H1 (cell line): ENCODE measurements around the gene LYVE1. TPM values are rescaled to one million over a fixed set of nuclear protein-coding genes. Genes with fewer than 3 reads are reported as not detected.

Experiments used
- CTCF ChIA-PET: fragments of 300-600 bp; sonication (Branson Sonifier 250); formaldehyde crosslinking; loops from one replicate; lab custom pipeline; 2021; ENCODE audit not compliant: partially characterized antibody; lab: Charles Lee
- POLR2A ChIA-PET: fragments of 300-600 bp; sonication (Branson Sonifier 250); formaldehyde crosslinking; loops from one replicate; lab custom pipeline; 2021; ENCODE audit warnings: inconsistent platforms; ENCODE audit not compliant: partially characterized antibody; lab: Charles Lee
- DNase-seq, 2 experiments: peaks; one replicate each; pipeline versions ENCODE4 v3.0.0 to v3.0.0-alpha.2; 2010 to 2022; ENCODE audit warnings: low spot score in 2 of 2, low read depth in 1 of 2, mixed read lengths in 1 of 2
- FAIRE-seq: peaks from 2 replicates; lab custom pipeline; 2011; peaks lifted over from hg19 to GRCh38; lab: Jason Lieb, UNC
- H2AFZ ChIP-seq: 2 replicates; pipeline ENCODE4 v1.8.1; 2012; ENCODE audit warnings: low read length, inconsistent platforms
- H2AK5ac ChIP-seq: 2 replicates; pipeline ENCODE4 v1.6.1; 2013; ENCODE audit warnings: low read depth, low read length
- H2BK120ac ChIP-seq: replicated peaks from 2 replicates; pipeline ENCODE3; 2013; ENCODE audit warnings: low read depth, low read length, inconsistent platforms
- H2BK12ac ChIP-seq: 2 replicates; pipeline ENCODE4 v1.6.1; 2013; ENCODE audit warnings: low read depth, low read length
- H2BK15ac ChIP-seq: 2 replicates; pipeline ENCODE4 v1.6.1; 2013; ENCODE audit warnings: low read length
- H2BK20ac ChIP-seq: 2 replicates; pipeline ENCODE4 v1.6.1; 2013; ENCODE audit warnings: low read length
- H2BK5ac ChIP-seq: 2 replicates; pipeline ENCODE4 v1.6.1; 2013; ENCODE audit warnings: low read depth, low read length
- H3K14ac ChIP-seq: 2 replicates; pipeline ENCODE4 v1.6.1; 2013; ENCODE audit warnings: inconsistent platforms; ENCODE audit not compliant: insufficient read length
- H3K18ac ChIP-seq: 2 replicates; pipeline ENCODE4 v1.6.1; 2013; ENCODE audit warnings: low read length; ENCODE audit errors: extremely low read depth
- H3K23ac ChIP-seq: 2 replicates; pipeline ENCODE4 v1.6.1; 2013; ENCODE audit warnings: inconsistent platforms; ENCODE audit not compliant: insufficient read length
- H3K23me2 ChIP-seq: 2 replicates; pipeline ENCODE4 v1.6.1; 2013; ENCODE audit warnings: low read depth, low read length
- H3K27ac ChIP-seq: 2 replicates; pipeline ENCODE4 v1.6.1; 2011; ENCODE audit warnings: low read depth, low read length, inconsistent platforms
- H3K27me3 ChIP-seq, 4 experiments: replicated peaks in 1 of 4; 1 replicate in 1 of 4; 2 replicates in 3 of 4; pipeline versions ENCODE4 v1.6.1 to v1.8.1; 2011 to 2013; ENCODE audit warnings: low read length in 3 of 4, mild to moderate bottlenecking in 3 of 4, inconsistent platforms in 2 of 4, mixed read lengths in 2 of 4, moderate library complexity in 1 of 4; ENCODE audit not compliant: control insufficient read depth in 3 of 4, insufficient read depth in 3 of 4; ENCODE audit errors: extremely low read depth in 1 of 4
- H3K36me3 ChIP-seq, 4 experiments: 2 replicates each; pipeline versions ENCODE4 v1.6.1 to v1.8.1; 2011 to 2013; ENCODE audit warnings: mild to moderate bottlenecking in 4 of 4, low read length in 3 of 4, moderate library complexity in 2 of 4, control low read depth in 1 of 4, inconsistent platforms in 1 of 4; ENCODE audit not compliant: insufficient read depth in 4 of 4, control insufficient read depth in 2 of 4
- H3K4ac ChIP-seq: replicated peaks from 2 replicates; pipeline ENCODE3; 2013; ENCODE audit warnings: low read length, low read depth, mixed read lengths, inconsistent platforms; ENCODE audit not compliant: insufficient read length
- H3K4me1 ChIP-seq, 4 experiments: replicated peaks in 1 of 4; 1 replicate in 1 of 4; 2 replicates in 3 of 4; pipeline versions ENCODE4 v1.6.1 to v1.8.1; 2011 to 2013; ENCODE audit warnings: low read length in 3 of 4, inconsistent platforms in 2 of 4, mixed read lengths in 1 of 4; ENCODE audit not compliant: insufficient read depth in 4 of 4, control insufficient read depth in 3 of 4
- H3K4me2 ChIP-seq, 2 experiments: 2 replicates each; pipeline versions ENCODE4 v1.6.1 to v1.8.1; 2011 to 2013; ENCODE audit warnings: low read depth in 2 of 2, low read length in 2 of 2, control low read depth in 1 of 2, inconsistent platforms in 1 of 2, mild to moderate bottlenecking in 1 of 2; ENCODE audit not compliant: insufficient read depth in 1 of 2
- H3K4me3 ChIP-seq, 4 experiments: fragments of 200-600, 300-600 bp in 1 of 4; sonication (generic), shearing (Covaris generic), sonication (Bioruptor Twin) in 1 of 4; 2 replicates each; pipeline versions ENCODE4 v1.5.1 to v1.8.1; 2011 to 2016; ENCODE audit warnings: low read length in 4 of 4, low read depth in 3 of 4, control low read depth in 2 of 4, inconsistent platforms in 2 of 4, mild to moderate bottlenecking in 2 of 4, mixed read lengths in 1 of 4, moderate library complexity in 1 of 4; ENCODE audit not compliant: insufficient read depth in 2 of 4; ENCODE audit errors: extremely low read depth in 1 of 4
- H3K56ac ChIP-seq: replicated peaks from 2 replicates; pipeline ENCODE3; 2013; ENCODE audit warnings: low read depth, mild to moderate bottlenecking, mixed read lengths, low read length, inconsistent platforms; ENCODE audit not compliant: insufficient read length
- H3K79me1 ChIP-seq: 2 replicates; pipeline ENCODE4 v1.6.1; 2013; ENCODE audit warnings: low read depth, low read length, control low read depth
- H3K79me2 ChIP-seq, 2 experiments: 2 replicates each; pipeline versions ENCODE4 v1.6.1 to v1.8.1; 2012 to 2013; ENCODE audit warnings: low read length in 2 of 2, mild to moderate bottlenecking in 2 of 2, inconsistent platforms in 1 of 2; ENCODE audit not compliant: insufficient read depth in 2 of 2, control insufficient read depth in 1 of 2
- H3K9ac ChIP-seq, 4 experiments: replicated peaks in 1 of 4; 1 replicate in 1 of 4; 2 replicates in 3 of 4; pipeline versions ENCODE4 v1.6.1 to v1.8.1; 2011 to 2013; ENCODE audit warnings: low read depth in 3 of 4, low read length in 3 of 4, control low read depth in 2 of 4, mild to moderate bottlenecking in 2 of 4, moderate library complexity in 2 of 4, inconsistent platforms in 1 of 4; ENCODE audit errors: extremely low read depth in 1 of 4
- H3K9me3 ChIP-seq, 2 experiments: 2 replicates each; pipeline versions ENCODE4 v1.6.1 to v1.8.1; 2012 to 2013; ENCODE audit warnings: mild to moderate bottlenecking in 2 of 2, moderate library complexity in 2 of 2, control low read depth in 1 of 2, inconsistent platforms in 1 of 2, low read depth in 1 of 2, low read length in 1 of 2, mixed read lengths in 1 of 2; ENCODE audit not compliant: insufficient read depth in 2 of 2
- H4K20me1 ChIP-seq, 2 experiments: replicated peaks in 1 of 2; 2 replicates each; pipeline versions ENCODE3 to v1.8.1; 2011 to 2013; ENCODE audit warnings: inconsistent platforms in 2 of 2, low read length in 2 of 2, mild to moderate bottlenecking in 1 of 2; ENCODE audit not compliant: insufficient read depth in 2 of 2, control insufficient read depth in 1 of 2
- H4K5ac ChIP-seq: 2 replicates; pipeline ENCODE4 v1.6.1; 2013; ENCODE audit warnings: low read length, low read depth, mixed read lengths, inconsistent platforms; ENCODE audit not compliant: insufficient read length
- H4K8ac ChIP-seq: 2 replicates; pipeline ENCODE4 v1.8.0; 2013; ENCODE audit warnings: mild to moderate bottlenecking, moderate library complexity, low read length, inconsistent platforms; ENCODE audit not compliant: insufficient read depth; ENCODE audit errors: extremely low read depth
- H4K91ac ChIP-seq: replicated peaks from 2 replicates; pipeline ENCODE3; 2013; ENCODE audit warnings: low read length, mixed read lengths, inconsistent platforms; ENCODE audit not compliant: insufficient read length
- CEBPB ChIP-seq: IDR thresholded peaks from 2 replicates; pipeline ENCODE4 v1.6.1; 2012; ENCODE audit warnings: low read depth, low read length
- HDAC6 ChIP-seq: IDR thresholded peaks from one replicate; pipeline ENCODE4 v1.7.1; 2012; ENCODE audit warnings: low read depth, mild to moderate bottlenecking, inconsistent platforms, low read length, moderate library complexity
- JUN ChIP-seq: IDR thresholded peaks from 2 replicates; pipeline ENCODE4 v1.6.1; 2011; ENCODE audit warnings: low read depth, mild to moderate bottlenecking, improper control_type of control experiment, low read length
- POLR2A ChIP-seq, 2 experiments: IDR thresholded peaks; 1 replicate in 1 of 2; 2 replicates in 1 of 2; pipeline ENCODE4 v1.6.1; 2011; ENCODE audit warnings: low read depth in 2 of 2, low read length in 2 of 2, mild to moderate bottlenecking in 2 of 2; ENCODE audit errors: control extremely low read depth in 1 of 2
- RNF2 ChIP-seq: fragments of 200-900, 300-1000 bp; sonication (generic); IDR thresholded peaks from 2 replicates; pipeline ENCODE4 v1.7.1; 2016; ENCODE audit warnings: borderline replicate concordance, low read depth, mild to moderate bottlenecking, antibody characterized with exemption, low read length; ENCODE audit not compliant: poor library complexity, severe bottlenecking; ENCODE audit errors: missing control alignments
- SP1 ChIP-seq: IDR thresholded peaks from 2 replicates; pipeline ENCODE4 v1.6.1; 2011; ENCODE audit warnings: low read depth, low read length
- WGBS, 2 experiments: shearing (Covaris generic) in 1 of 2; methylation state at CpG; one replicate each; pipeline versions ENCODE4 v1.1.6 to v1.1.7; 2013 to 2015; ENCODE audit warnings: low lambda C conversion rate in 2 of 2, mixed read lengths in 2 of 2, inconsistent platforms in 1 of 2, low coverage in 1 of 2, missing lambda C conversion rate in 1 of 2; ENCODE audit not compliant: insufficient replicate concordance in 2 of 2, insufficient coverage in 1 of 2, insufficient read length in 1 of 2; ENCODE audit errors: extremely low coverage in 1 of 2, missing lambda C conversion rate in 1 of 2; 5-methylcytosine and 5-hydroxymethylcytosine counted together
- polyA plus RNA-seq, 7 experiments: library from polyadenylated mRNA; depleted of rRNA in 3 of 7; stranded (reverse) in 5 of 7; unstranded in 2 of 7; fragments of >200 nt in 5 of 7; fragments of 200-250 nt in 2 of 7; gene quantifications; 1 replicate in 5 of 7; 2 replicates in 1 of 7; 4 replicates in 1 of 7; pipeline versions ENCODE4 v1.2.1 to v1.2.3, GENCODE V29; 2011 to 2013; ENCODE audit warnings: missing spikeins in 2 of 7, mixed read lengths in 2 of 7
- total RNA-seq: library from RNA; stranded (reverse); fragmentation: NEBNext Ultra II Directional; extraction: Animal tissue kit (Norgen Biotek cat#: 25700); gene quantifications from 2 replicates; pipeline ENCODE4 v1.2.1, GENCODE V29; 2021

Gene LYVE1
- total and polyA plus RNA-seq, 2 of the 8 experiments (the other 6 are each of a cell fraction or from before 2014, with no cell fraction given) = 0.09 TPM; not detected in 1

DNA sequence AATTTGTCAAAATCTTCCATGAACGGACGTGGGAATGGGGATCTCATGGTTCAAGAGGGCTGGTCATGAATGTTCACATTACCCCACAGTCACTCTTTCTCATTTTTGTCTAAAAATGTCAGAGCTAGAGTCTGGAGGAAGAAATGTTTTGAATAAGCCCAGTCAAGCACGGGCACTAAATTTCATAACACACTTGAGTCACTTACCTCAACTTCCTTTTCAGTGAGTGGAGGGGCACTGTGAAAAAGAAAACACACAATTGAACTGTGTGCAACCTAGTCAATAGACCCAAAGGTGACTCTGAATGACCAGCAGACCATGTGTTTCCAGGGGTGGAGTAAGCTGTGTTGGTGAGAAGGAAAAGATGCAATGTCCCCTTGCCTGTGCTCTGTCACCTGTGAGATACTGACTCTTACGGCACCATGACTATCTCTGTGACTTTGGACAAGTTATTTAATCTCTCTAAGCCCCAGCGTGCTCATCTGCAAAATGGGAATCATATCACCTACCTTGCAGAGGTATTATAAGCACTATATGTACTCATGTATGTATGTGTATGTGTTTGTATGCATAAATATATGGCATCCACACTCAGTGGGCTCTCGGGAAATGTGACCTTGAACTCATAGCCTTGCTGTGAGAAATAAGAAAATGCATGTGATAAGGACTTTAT is 38.2 kb upstream of the LYVE1 start:
- H2BK15ac ChIP-seq = no peak overlapping the region; the same call in 1 of the 2 replicates
- FAIRE-seq (no peak), DNase-seq (no peak)
- no peak overlapping the region for H3K4me3 ChIP-seq
- no peaks in the 10 kb centered on the region for H3K79me2 ChIP-seq
- no peak overlapping the region for H3K18ac ChIP-seq
- H3K36me3 ChIP-seq = no peaks in the 10 kb centered on the region
- H2BK20ac ChIP-seq = no peak overlapping the region
- no peak overlapping the region for H2AFZ ChIP-seq
- POLR2A ChIA-PET = no interaction called here
- H2AK5ac ChIP-seq = no peak overlapping the region
- H2BK120ac ChIP-seq = no peak overlapping the region
- peaks cover 0 to 12% (median 6%) of the 10 kb centered on the region in 4 experiments; a peak in 5 of 7 replicates for H3K4me1 ChIP-seq
- H4K5ac ChIP-seq = no peak overlapping the region
- CTCF ChIA-PET = interaction anchor here (1.0 to 6.3 kb wide), 6 partner anchors 11 to 42 kb away, joined by 3 to 29 read pairs (median 4); no protein-coding TSS in a partner anchor
- H3K9me3 ChIP-seq = no peaks in the 10 kb centered on the region
- peak overlapping the region in 1 of 4 experiments; percentile 7; a peak in 1 of 7 replicates for H3K9ac ChIP-seq
- H4K8ac ChIP-seq = no peak overlapping the region
- no peak for TF ChIP-seq RNF2
- no peak for TF ChIP-seq CEBPB
- TF ChIP-seq JUN = no peak
- TF ChIP-seq HDAC6 = no peak
- TF ChIP-seq POLR2A (IDR thresholded peaks at IDR 0.05; ENCODE audit: control extremely low read depth in 1 of 2, low read depth in 2 of 2, low read length in 2 of 2) = no peak
- no peak for TF ChIP-seq SP1
- 0 out of 4 replicates have a peak overlapping the region, but pooled peaks of 1 of the 2 experiments have one; percentile 56 for H3K4me2 ChIP-seq
- 88% methylated on average over 6 of the region's 6 CpGs; no CpG with 5 or more reads in 1 of the 2 experiments for WGBS, 2 experiments
- H4K91ac ChIP-seq = no peak overlapping the region
- H2BK12ac ChIP-seq = no peak overlapping the region
- H3K79me1 ChIP-seq = no peaks in the 10 kb centered on the region
- H3K27ac ChIP-seq = no peak overlapping the region
- no peak overlapping the region for H3K56ac ChIP-seq
- no peak overlapping the region for H3K14ac ChIP-seq
- H3K23ac ChIP-seq = no peak overlapping the region
- no peak overlapping the region for H2BK5ac ChIP-seq
- no peaks in the 10 kb centered on the region for H3K27me3 ChIP-seq
- H3K4ac ChIP-seq = no peak overlapping the region
- H4K20me1 ChIP-seq = no peaks in the 10 kb centered on the region
- no peaks in the 10 kb centered on the region for H3K23me2 ChIP-seq
